Pancreas (tissue), 10 donors: ENCODE data around the gene FDPS. TPM values are rescaled to one million over a fixed set of nuclear protein-coding genes. Genes with fewer than 3 reads are reported as not detected.

ENCODE experiments used
- ATAC-seq, 4 donors: fragments of 200-7000 bp; cut with Tn5 transposase; one replicate each; pipeline versions ENCODE4 v1.8.0 to v1.9.1; 2020; ENCODE audit warnings: mild to moderate bottlenecking in 4 of 4, moderate library complexity in 4 of 4
- DNase-seq, 6 donors: peaks; one replicate each; pipeline ENCODE4 v3.0.0-alpha.2; 2020
- FAIRE-seq: peaks from 2 replicates; lab custom pipeline; 2012; peaks lifted over from hg19 to GRCh38; lab: Jason Lieb, UNC
- H3K27ac ChIP-seq, 4 donors: fragments of 200-600 bp; sonication (generic); 1 replicate in 3 of 4; 2 replicates in 1 of 4; pipeline versions ENCODE4 v1.5.0 to v1.8.0; 2020
- H3K27me3 ChIP-seq, 4 donors: fragments of 200-600 bp; one replicate each; pipeline ENCODE4 v1.8.0; 2021
- H3K36me3 ChIP-seq, 3 donors: fragments of 200-600 bp; sonication (generic) in 1 of 3; one replicate each; pipeline versions ENCODE4 v1.5.0 to v1.8.0; 2020 to 2021
- H3K4me1 ChIP-seq, 3 donors: fragments of 200-600 bp; one replicate each; pipeline ENCODE4 v1.8.0; 2021
- H3K4me3 ChIP-seq, 4 donors: fragments of 200-600 bp; sonication (generic) in 2 of 4; one replicate each; pipeline versions ENCODE4 v1.5.0 to v1.8.0; 2020 to 2021
- H3K9me3 ChIP-seq, 4 donors: fragments of 200-600 bp; one replicate each; pipeline ENCODE4 v1.8.0; 2021
- CTCF ChIP-seq, 4 donors: fragments of 200-600 bp; sonication (generic) in 3 of 4; IDR thresholded peaks; one replicate each; pipeline versions ENCODE4 v1.5.0 to v1.8.0; 2021; ENCODE audit warnings: antibody characterized with exemption in 4 of 4
- WGBS, 2 donors: extraction: QIAGEN DNeasy Blood & Tissue Kit; methylation state at CpG; one replicate each; pipeline ENCODE4 v1.1.7; 2013; 5-methylcytosine and 5-hydroxymethylcytosine counted together
- intact Hi-C, 3 donors: fragments of 100-400 bp; cut with DNase I; formaldehyde crosslinking; loops; one replicate each; pipeline versions ENCODE4 v1.11.1 to v1.14.2; 2022
- polyA plus RNA-seq, 2 donors: library from polyadenylated mRNA; stranded (reverse); fragments of 200-250 nt; gene quantifications; one replicate each; pipeline ENCODE4 v1.2.3, GENCODE V29; 2013
- total RNA-seq, 6 donors: library from RNA; stranded (reverse); fragmentation: NEBNext Ultra II Directional in 4 of 6; extraction: Animal tissue kit (Norgen Biotek cat#: 25700) in 4 of 6; gene quantifications; one replicate each; pipeline versions ENCODE4 v1.2.1 to v1.2.4, GENCODE V29; 2021 to 2023
- donor health status: healthy with polysubstance abuse.
- donor health status: DM: no; HTN: no; CAD: no; lungs with moderate emphysema.
- donor health status: DM: no; HTN: no; CAD: no.
- donor health status: control.
- donor health status: control.
- donor health status: Bipolar disorder and iron deficiency.
- donor health status: DM: yes; HTN: yes; CAD: no.
- donor health status: DM: no; HTN: no; CAD: no.
- donor health status: DM: no; HTN: no; CAD: no.
- donor health status: DM: yes; HTN: yes; CAD: no.

Gene FDPS
- total and polyA plus RNA-seq, 8 donors = 48.7 to 151 (median 70.7) TPM

GRCh38 chr1:155329980-155330598 lies 21.4 kb downstream of the FDPS start:
- no peak for TF ChIP-seq CTCF (IDR thresholded peaks at IDR 0.05)
- ATAC-seq (no peak), DNase-seq (no peak), FAIRE-seq (no peak)
- no peak overlapping the region for H3K27ac ChIP-seq
- peaks cover 0 to 20% (median 3%) of the 10 kb centered on the region in 3 donors for H3K36me3 ChIP-seq
- H3K27me3 ChIP-seq = no peaks in the 10 kb centered on the region
- intact Hi-C loops = loop anchor here in 1 of 3 donors (10.0 kb wide), 1 partner anchor 75 kb away; the partner anchor contains the start of gene ENTREP3
- H3K4me1 ChIP-seq = no peaks in the 10 kb centered on the region
- WGBS, 2 donors = 93 to 94% methylated on average over 11 of the region's 11 CpGs
- no peaks in the 10 kb centered on the region for H3K9me3 ChIP-seq
- H3K4me3 ChIP-seq = no peak overlapping the region

- no peak overlapping the region for H3K4me3 ChIP-seq
- no peaks in the 10 kb centered on the region for H3K4me1 ChIP-seq
- H3K9me3 ChIP-seq = no peaks in the 10 kb centered on the region
- H3K27me3 ChIP-seq = no peaks in the 10 kb centered on the region
- FAIRE-seq (no peak), DNase-seq (no peak), ATAC-seq (no peak)
- no peak for TF ChIP-seq CTCF (IDR thresholded peaks at IDR 0.05)
- WGBS, 2 donors = 82 to 84% methylated on average over 1 of the region's 1 CpG
- no peak overlapping the region for H3K27ac ChIP-seq
- peaks cover 0 to 49% (median 11%) of the 10 kb centered on the region in 3 donors for H3K36me3 ChIP-seq
- intact Hi-C loops = no loop called here
Observed at GRCh38 chr1:155334962-155335361, 26.3 kb downstream of the FDPS start.

- no peaks in the 10 kb centered on the region for H3K9me3 ChIP-seq
- FAIRE-seq (no peak), DNase-seq (no peak), ATAC-seq (no peak)
- H3K36me3 ChIP-seq = peaks cover 2 to 69% (median 20%) of the 10 kb centered on the region in 3 donors
- no peak for TF ChIP-seq CTCF (IDR thresholded peaks at IDR 0.05)
- intact Hi-C loops = no loop called here
- no peak overlapping the region for H3K27ac ChIP-seq
- no peak overlapping the region for H3K4me3 ChIP-seq
- no peaks in the 10 kb centered on the region for H3K4me1 ChIP-seq
- H3K27me3 ChIP-seq = no peaks in the 10 kb centered on the region
- whole genome bisulfite sequencing, 2 donors = 82 to 89% methylated on average over 8 of the region's 8 CpGs
Observed at GRCh38 chr1:155339515-155340097, 30.9 kb downstream of the FDPS start.

DNA sequence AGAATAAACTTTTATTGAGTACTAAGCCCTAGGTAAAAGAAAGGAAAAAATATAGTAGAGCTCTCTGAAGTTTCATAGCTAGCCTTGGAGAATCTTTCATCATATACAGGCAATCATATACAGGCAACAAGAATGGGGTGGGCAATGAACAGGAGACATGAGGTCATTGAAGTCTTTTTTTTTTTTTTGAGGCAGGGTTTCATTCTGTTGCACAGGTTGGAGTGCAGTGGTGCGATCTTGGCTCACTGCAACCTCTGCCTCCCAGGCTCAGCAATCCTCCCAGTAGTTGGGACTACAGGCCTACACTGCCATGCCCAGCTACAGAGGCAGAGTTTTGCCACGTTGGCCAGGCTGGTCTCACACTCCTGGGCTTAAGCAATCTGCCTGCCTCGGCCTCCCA lies 34.2 kb downstream of the FDPS start:
- WGBS, 2 donors = 88 to 91% methylated on average over 3 of the region's 3 CpGs

More for the DNA sequence above, 34.2 kb downstream of the FDPS start:
- DNase-seq (no peak), ATAC-seq (no peak), FAIRE-seq (no peak)
- no peaks in the 10 kb centered on the region for H3K9me3 ChIP-seq
- peaks cover 2 to 81% (median 26%) of the 10 kb centered on the region in 3 donors for H3K36me3 ChIP-seq
- no peaks in the 10 kb centered on the region for H3K4me1 ChIP-seq
- no peak overlapping the region for H3K4me3 ChIP-seq
- no peak for TF ChIP-seq CTCF (IDR thresholded peaks at IDR 0.05)
- intact Hi-C loops = no loop called here
- H3K27me3 ChIP-seq = no peaks in the 10 kb centered on the region
- H3K27ac ChIP-seq = no peak overlapping the region
